WTC11 (cell line): ENCODE results near the gene ENTPD8.

Source experiments
- FOXP1 ChIP-seq: sonication (generic); formaldehyde crosslinking; IDR thresholded peaks from 2 replicates; pipeline ENCODE4 v1.8.0; 2022; ENCODE audit warnings: missing genetic modification reagents, mild to moderate bottlenecking, moderate library complexity, borderline replicate concordance
- NFE2L1 ChIP-seq: sonication (generic); formaldehyde crosslinking; IDR thresholded peaks from 2 replicates; pipeline ENCODE4 v1.8.1; 2023; ENCODE audit warnings: missing genetic modification reagents

- TF ChIP-seq FOXP1 (CRISPR knock-in tag) (no peak), NFE2L1 (no peak)
Observed at GRCh38 chr9:137429974-137430722, 11.0 kb downstream of the ENTPD8 start.
